HG03457 (cell line): ENCODE data around the gene CACNA1C.

Source experiments
- ATAC-seq: cut with Tn5 transposase; IDR thresholded peaks from one replicate; pipeline ENCODE4 v1.9.1; 2021; ENCODE audit warnings: moderate number of reproducible peaks; ENCODE audit not compliant: unreplicated experiment

The CACNA1C gene

DNA sequence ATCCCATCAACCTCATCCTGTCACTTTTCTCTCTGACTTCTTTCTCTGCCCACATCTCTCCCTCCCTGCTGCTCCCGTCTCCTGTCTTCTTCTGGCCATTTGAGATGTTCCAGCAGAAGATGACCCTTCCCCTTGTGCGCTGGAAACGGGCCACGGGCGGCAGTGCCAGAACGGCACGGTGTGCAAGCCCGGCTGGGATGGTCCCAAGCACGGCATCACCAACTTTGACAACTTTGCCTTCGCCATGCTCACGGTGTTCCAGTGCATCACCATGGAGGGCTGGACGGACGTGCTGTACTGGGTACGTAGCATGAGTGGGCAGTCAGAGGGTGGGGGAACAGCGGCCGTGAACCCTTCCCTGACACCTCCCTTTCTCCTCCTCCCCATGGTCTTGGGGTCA, 440.3 kb downstream of the CACNA1C start:
- no peak for ATAC-seq

DNA sequence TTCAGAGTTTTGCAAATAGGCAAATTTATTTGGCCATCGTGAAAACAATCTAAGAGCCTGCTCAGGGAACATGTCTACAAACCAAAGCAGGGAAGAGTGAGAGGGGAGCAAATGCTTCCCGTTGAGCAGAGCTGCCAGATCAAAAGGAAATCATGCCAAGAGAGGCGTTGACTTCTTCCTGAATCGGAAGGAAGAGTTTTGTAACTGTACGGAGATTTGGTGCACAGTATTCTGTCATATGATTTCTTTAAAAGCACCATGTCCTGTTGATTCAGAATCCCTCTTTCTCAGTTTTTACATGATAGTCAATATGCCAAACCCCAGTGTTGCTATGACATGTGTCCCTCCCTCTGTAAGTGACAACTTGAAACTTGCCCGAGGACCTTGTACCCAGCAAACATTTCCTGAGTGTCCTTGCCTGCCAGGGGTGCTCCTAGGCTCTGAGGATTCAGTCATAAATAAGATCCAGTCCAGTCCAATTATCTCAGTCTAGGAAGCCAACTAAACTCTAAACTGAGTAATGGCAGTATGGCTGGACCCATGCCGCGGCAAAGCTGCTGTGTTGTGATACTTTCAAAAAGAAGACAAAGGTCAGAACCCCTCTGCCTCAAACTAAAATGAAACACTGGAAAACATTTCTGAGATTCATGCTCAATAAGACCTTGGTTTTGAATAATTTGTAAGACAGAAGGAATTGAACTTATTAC, 441.9 kb downstream of the CACNA1C start:
- no peak for ATAC-seq

DNA sequence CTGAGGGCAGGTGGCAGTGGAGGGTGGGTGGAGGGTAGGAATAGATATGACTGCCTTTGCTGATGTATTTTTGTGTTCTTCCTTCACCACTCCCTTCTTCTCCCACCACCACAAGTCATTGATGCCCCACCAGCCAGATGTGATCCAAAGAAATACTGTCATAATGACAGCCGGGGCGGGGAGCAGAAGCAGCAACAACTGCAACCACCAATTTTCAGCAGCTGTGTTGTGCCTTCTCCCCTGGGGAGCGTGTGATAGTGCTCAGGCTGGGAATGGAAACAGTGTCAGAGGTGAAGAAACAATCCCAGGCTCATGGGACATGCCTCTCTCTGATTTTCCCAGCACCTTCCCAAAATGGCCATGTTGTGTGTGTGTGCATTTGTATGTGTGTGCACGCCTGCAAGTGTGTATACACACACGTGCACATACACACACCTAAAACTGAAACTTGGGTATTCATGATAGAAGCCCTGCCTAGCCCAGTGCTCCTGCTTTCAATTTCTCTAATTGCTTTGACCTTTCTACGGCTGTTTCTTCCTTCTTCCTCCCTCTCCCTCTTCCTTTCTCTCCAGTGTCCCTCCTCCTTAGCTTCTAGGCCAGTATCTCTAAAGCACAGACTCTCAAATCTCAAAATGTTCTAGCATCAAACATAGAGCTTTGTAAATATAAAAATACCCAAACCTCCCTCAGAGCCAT, 442.8 kb downstream of the CACNA1C start:
- no peak for ATAC-seq

DNA sequence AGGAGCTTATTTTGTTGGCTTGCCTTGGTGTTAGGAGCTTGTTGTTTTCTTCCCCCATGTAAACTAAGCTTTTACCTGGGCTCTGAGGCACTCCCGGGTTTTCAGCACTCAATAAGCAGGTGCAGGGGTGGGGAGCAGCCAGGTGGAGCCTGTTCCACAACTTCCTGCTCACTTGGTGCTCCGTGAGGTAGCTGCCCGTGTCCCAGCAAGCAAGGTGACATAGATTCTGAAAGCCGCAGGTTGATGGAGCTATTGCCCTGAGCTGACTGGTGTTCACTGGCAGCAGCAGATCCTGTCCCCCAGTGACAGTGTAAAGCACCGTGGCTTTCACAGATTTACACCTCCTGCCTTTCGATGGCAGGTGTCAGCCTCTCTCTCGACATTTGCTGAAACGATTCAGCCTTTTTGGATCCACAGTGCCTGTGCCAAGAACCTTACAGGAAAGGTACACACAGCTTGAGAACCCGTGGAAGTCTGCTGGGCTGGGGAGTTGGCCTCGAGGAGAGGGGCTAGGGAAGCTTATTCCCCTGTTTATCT, 446.2 kb downstream of the CACNA1C start:
- ATAC-seq, result no peak

DNA sequence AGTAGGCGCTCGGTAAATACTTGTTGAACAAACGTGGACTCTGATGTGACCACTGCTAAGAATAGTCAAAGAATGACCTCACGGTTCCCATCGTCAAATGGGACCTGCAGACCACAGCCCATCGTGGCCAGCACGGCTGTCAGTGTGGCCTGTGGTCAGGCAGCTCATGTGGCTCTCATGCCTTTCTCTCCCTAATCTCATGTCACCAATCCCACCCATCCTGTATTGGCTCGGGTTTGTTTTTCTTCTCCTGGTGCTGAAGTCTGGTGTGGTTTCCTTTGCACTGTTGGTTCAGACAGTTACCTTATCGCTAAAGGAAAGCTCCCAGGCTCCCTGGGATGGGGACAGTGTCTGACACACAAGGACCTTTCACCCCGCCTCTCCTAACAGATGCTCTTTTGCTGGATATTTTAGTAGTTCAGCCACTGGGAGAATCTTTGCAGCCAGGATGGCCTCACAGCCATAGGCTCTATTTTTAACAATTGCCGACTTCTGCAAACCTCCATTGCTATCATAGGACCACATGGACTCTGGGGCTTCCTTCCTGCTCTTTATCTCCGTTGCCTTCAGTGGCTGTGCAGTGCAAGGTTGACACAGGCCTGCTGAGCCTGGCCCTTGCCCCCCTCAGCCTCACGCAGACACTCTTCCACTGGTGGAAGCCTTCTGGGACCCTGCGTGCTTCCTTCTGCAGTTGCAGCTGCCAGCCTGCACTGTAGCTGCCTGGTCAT, 448.8 kb downstream of the CACNA1C start:
- no peak for ATAC-seq

DNA sequence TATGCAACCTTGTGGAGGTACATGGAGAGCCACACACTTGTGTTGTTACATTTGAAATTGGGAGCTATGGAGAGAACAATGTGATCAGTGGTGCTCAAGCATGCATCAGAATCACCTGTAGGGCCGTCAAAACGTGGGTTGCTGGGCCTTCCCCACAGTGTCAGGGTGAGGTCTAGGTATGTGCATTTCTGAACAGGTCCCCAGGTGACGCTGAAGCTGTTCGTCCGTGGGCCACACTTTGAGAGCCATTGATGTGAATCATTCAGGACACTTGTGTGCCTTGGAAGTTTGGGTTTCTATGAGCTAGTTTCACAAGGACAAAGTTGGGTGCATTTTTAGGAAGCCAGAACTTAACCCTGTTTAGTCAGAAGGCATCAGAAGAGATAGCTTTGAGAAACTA, 450.2 kb downstream of the CACNA1C start:
- no peak for ATAC-seq

DNA sequence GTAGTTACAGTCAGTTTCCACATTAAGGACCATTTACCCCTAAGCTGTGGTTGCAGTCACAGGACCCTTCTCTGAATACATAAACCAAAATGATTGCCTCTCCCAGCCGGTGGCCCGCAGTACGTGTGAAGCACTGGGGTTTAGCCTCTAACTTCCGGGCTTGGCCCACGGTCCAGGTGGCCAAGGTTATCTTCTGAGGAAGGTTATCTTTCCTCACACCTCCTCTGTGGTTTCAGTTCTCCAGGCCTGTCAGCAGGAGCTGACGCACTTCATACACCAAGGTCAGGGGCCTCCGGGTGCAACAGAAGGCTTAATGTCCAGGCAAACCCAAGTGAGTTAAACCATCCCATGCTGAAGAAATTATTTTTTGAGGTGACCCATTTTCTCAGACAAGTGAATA, 451.0 kb downstream of the CACNA1C start:
- no peak for ATAC-seq

DNA sequence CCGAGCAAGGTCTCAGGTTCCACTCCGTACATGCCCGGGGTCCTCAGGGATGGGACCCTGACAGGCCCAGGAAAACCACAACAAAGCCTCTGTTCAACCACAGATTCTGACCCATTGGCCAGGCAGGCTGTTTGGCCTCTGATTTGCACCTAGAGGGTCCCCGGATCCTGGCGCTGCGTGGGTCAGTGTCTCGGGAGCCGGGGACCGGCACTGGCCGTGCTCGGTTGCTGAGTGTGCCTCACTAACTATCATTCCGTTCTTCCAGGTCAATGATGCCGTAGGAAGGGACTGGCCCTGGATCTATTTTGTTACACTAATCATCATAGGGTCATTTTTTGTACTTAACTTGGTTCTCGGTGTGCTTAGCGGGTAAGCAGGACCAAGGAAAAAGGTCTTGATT, 451.8 kb downstream of the CACNA1C start:
- no peak for ATAC-seq

DNA sequence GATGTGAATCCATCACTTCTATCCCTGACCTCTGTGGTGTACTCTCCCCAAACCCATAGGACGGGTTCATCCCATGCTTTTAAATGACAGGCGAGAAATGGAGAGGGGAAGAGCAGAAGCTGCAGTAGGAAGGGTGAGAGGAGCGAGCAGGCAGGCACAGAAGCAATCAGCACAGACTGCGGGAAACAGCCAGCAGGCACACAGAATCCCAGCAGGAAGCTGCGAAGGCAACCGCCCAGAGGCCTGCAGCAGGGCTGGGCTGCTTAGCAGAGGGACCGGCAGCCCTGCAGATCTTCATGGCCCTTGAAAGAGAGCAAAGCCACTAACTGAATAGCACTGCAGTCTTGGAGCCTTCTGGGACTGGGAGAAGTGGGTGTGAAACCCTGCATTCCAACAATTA, 455.0 kb downstream of the CACNA1C start:
- no peak for ATAC-seq

DNA sequence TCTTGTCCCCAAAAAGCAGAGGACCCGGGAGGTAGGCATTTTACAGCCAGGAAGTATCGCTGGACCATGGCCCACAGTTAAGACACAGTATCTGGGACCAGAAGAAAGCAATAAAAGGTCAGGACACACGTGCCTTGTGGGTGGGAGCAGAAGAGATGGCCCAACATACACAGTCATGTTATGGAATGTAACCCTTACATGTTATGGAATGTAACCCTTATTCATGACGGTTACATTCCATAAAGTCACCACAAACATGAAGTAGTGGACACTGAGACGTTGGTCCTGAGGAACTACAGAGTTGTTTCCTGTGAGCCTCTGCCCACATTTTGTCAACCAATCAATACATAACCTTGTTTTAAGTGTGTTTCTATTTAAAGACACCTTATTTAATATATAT, 456.4 kb downstream of the CACNA1C start:
- no peak for ATAC-seq

DNA sequence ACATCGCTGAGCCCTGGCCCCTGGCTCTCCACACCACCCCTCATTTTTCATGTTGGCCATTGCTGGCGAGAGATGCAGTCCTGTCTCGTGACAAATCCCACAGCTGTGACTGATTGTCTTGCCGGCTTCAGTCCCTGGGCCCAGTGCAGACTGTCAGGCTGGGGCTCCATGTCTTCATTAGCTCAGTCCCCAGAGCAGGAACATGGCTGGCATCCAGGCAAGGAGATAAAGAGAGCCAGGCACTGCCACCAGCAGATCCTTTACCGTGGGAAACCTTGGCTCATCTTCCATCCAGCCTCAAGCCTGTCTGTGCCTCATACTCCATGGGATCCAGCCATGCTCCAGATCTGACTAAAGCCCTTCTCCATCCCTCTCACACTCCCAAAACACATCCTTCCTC, 457.3 kb downstream of the CACNA1C start:
- ATAC-seq, result no peak

DNA sequence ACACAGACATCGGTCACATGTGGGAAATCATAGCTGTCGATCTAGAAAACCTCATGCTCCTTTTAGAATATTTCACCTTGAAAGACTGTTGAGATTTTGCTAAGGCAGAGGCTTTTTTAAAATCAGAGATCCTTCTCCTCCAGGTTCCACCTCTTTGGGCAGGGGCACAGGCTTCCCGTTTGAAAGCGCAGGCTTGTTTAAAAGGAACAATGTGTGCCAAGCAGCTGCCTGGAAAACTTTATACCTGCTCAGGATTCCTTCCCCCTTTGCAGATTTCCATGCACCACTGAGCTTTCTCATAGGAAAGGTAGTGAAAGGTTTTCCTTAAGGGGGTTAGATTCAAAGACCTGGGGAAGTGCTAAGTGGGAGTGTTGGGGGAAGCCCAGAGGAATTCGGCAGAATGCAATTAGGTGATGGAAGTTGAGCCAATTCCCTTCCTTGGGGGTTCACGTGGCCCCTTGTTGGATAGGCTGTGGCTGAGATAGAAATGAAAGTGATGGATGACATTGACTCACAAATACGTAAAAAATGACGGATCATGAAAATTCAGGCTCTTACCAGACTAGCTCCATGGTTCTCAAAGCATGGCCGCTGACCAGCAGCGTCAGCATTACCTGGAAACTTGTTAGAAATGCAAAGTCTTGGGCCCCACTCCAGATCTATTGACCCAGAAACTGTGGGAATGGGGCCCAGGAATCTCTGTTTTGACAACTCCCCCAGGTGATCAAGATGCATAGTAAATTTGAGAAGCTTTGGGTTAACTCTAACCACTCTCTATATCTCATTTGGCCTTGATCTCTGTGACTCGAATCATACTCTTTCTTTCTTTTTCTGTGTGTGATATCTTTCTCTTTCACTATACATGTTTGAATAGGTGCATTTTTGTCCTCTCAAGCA, 460.6 kb downstream of the CACNA1C start:
- ATAC-seq, result no peak

DNA sequence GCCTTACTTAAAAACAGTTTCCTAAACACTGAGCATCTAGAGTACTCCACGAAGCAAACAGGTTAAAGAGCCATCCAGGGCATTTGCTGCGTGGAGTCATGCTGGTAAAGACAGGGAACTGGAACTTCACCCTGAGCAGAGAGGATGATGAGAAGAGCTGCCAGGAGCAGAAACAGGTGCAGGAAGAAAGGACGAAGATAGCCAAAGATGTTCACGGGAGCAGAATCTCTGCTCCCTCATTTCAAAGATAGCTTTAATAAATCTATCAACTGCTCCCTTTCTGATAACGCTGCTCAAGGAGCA, 461.2 kb downstream of the CACNA1C start:
- no peak for ATAC-seq

DNA sequence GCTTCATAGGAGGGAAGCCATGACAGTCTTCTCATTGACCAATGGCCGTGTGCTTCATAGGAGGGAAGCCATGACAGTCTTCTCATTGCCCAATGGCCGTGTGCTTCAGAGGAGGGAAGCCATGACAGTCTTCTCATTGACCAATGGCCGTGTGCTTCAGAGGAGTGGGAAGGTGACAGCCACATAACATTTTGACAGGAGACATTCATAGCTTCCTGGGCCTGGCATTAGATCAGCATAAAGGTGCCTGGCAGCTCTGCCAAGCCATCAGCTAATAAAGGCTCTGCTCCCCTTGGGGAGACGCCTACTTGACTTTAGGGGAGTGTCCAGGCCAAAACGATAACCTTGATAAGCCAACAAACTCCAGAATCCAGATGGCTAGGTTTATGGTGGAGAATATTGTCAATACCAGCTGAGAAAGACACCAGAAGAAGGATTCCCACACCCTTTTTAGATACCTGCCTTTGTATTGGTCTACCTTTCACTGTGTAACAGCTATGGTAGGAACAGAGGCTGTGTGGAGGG, 468.0 kb downstream of the CACNA1C start:
- ATAC-seq, result no peak

DNA sequence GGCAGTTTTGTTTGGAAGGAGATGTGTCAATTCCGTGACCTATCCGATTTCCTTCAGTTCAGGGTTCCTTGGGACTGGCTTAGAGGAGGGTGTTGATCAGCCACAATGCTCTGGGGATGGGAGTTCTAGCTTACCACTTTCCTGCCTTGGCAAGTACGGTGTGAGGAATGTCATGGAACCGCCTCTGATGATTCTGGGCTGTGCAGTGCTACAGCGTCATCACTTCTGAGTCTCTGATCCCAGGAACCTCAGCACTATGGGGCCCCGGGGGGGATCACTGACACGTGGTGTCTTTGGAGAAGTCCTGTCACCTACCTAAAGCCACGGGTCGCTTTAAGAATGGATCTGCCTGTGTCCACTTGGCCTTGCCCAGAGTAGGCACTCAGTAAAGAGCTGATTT, 470.5 kb downstream of the CACNA1C start:
- ATAC-seq, result no peak

DNA sequence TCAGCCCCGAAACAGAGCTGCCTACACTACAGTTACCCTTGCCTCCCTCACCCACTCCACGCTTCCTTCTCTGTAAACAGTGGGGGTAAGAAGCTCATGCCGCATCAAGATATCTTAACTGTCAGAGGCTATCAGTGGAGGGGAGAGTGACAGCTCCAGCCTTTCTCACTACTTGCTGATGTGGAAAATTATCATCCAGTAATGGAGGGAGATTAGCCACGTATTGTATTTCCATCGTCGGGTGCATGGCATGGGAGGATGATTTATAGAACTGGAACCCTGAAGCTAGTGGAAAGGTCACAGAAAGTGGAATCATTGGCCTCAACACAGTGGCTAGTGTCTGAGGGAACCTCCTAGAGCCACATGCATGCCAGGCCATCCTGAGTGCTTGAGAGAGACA, 471.1 kb downstream of the CACNA1C start:
- ATAC-seq, result no peak

DNA sequence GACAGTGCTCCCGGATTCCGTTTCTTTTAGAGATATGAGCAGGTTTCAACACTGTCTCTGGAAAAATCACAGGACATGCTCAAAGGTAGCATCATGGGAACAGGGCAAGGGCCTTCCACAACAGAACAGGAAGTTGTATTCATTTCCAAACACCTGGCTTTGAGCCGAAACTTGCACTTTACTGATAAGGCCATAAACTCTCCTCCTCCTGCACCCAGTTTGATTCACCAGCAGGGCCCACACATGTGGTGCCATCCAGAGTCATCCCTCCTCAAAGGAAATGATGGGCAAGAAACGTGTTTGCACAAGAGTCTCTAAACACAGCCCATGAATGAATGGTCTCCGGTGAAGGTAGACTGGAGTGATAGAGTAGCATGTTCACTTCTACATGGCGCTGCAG, 473.6 kb downstream of the CACNA1C start:
- ATAC-seq, result no peak

DNA sequence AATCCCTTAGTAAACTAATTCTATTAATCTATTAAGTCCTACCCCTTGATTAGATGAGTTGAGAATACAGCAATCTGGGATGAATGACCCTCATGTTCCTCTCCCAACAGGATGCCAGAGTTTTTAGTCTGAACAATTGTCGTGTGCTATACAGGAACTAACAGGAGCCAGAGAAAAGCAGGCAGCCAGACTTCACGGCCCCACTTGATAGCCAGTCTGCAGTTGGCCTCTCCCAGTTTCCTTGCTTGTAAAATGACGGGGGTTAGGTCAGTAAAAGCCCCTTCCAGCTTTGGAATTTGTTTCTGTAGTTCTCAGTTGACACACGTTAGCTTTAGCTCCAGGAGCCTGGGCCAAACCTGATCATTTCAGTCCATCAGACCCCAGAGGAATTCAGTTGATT, 475.2 kb downstream of the CACNA1C start:
- no peak for ATAC-seq

DNA sequence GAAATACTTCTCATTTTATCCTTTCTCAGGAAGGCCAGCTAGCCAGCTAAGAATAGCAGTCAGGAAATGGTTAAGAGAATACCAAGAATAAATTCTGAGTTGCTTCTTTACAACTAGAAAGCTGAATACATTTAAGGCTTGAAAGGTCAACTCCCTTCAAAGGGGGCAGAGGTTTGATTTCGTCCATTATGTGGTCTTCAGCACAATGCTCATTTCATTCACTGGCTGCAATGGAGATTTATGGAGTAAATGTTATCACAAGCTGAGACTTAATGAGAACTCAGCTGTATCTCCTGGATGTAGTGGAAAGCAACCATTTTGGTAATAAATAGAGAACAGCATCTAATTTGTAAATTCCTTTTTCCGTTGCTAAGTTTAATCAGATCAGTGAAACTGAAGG, 477.0 kb downstream of the CACNA1C start:
- ATAC-seq, result no peak

DNA sequence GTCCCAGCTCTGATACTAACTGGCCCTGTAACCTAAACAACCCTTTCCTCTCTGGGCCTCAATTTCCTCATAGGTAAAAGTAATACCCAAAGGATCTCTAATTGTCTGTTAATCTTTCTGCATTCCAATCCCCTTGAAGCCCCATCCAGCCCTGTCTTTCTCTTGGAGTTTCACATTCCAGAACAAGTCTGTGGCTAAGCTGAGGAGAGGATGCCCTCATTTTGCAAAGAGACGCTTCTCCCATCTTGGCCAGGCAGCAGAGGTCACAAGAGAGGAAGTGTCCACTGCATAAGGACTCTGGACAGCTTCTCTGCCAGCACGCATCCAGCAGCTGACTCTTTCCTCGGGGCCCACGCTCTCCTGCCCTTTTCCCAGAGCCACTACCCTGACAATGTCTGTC, 478.6 kb downstream of the CACNA1C start:
- no peak for ATAC-seq

DNA sequence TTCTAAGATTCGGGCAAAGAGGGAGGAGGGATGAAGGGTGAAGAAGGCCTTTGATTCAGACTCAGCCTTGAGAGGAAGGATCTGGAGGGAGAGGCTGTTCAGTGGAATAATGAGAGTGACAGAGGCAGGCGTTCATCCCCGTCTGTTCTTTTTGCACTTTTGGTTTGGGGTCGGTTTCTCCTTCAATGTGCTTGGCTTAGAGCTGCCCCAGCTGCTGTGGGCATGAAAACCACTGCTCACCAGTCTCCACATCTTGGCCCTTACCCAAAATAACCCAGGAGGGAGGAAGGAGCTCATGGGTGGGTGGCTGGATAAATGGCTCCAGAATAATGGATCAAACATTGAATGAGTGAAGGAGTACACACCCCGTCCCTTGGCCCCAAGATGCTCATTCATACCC, 480.2 kb downstream of the CACNA1C start:
- ATAC-seq, result no peak
